Natural killer cell (primary cell): Measurements from ENCODE around the gene STK32C. TPM values are rescaled to one million over a fixed set of nuclear protein-coding genes. Genes with fewer than 3 reads are reported as not detected.

ENCODE experiments used
- ATAC-seq, 3 donors: fragments of 150-1000 bp in 2 of 3; fragments of 200-7000 bp in 1 of 3; cut with Tn5 transposase; 1 replicate in 1 of 3; 2 replicates in 2 of 3; pipeline ENCODE4 v1.10.0; 2021; ENCODE audit warnings: mild to moderate bottlenecking in 2 of 3, moderate library complexity in 2 of 3
- DNase-seq, 2 donors: peaks; one replicate each; pipeline versions ENCODE4 v3.0.0 to v3.0.0-alpha.2; 2013 to 2021; ENCODE audit warnings: mixed read lengths in 1 of 2
- H3K27ac ChIP-seq: one replicate; pipeline ENCODE4 v1.5.1; 2013; ENCODE audit warnings: mild to moderate bottlenecking, low read length
- H3K27me3 ChIP-seq: one replicate; pipeline ENCODE4 v1.6.1; 2013; ENCODE audit warnings: low read length; ENCODE audit not compliant: control insufficient read depth, insufficient read depth
- H3K36me3 ChIP-seq: one replicate; pipeline ENCODE4 v1.6.1; 2013; ENCODE audit warnings: low read length; ENCODE audit not compliant: control insufficient read depth, insufficient read depth
- H3K4me1 ChIP-seq: one replicate; pipeline ENCODE4 v1.6.1; 2013; ENCODE audit warnings: low read length; ENCODE audit not compliant: control insufficient read depth, insufficient read depth
- H3K4me3 ChIP-seq: one replicate; pipeline ENCODE4 v1.5.1; 2013; ENCODE audit warnings: low read length
- H3K9me3 ChIP-seq: one replicate; pipeline ENCODE4 v1.6.1; 2013; ENCODE audit warnings: low read length; ENCODE audit not compliant: control insufficient read depth, insufficient read depth
- H3K27ac Mint-ChIP-seq, 2 donors: one replicate each; pipeline ENCODE4 v1.8.0; 2022; ENCODE audit warnings: mild to moderate bottlenecking in 2 of 2, mixed read lengths in 2 of 2, moderate library complexity in 1 of 2
- H3K27me3 Mint-ChIP-seq, 2 donors: one replicate each; pipeline ENCODE4 v1.8.0; 2022; ENCODE audit warnings: low read depth in 2 of 2, mixed read lengths in 2 of 2
- H3K36me3 Mint-ChIP-seq: one replicate; pipeline ENCODE4 v1.8.0; 2022; ENCODE audit warnings: mixed read lengths
- H3K4me1 Mint-ChIP-seq, 2 donors: one replicate each; pipeline ENCODE4 v1.8.0; 2022; ENCODE audit warnings: mixed read lengths in 2 of 2
- H3K4me3 Mint-ChIP-seq: one replicate; pipeline ENCODE4 v1.8.0; 2022; ENCODE audit warnings: mild to moderate bottlenecking, moderate library complexity, mixed read lengths
- H3K9me3 Mint-ChIP-seq, 2 donors: one replicate each; pipeline ENCODE4 v1.8.0; 2022; ENCODE audit warnings: mixed read lengths in 2 of 2
- CTCF ChIP-seq: fragments of 200-600 bp; IDR thresholded peaks from one replicate; pipeline ENCODE4 v1.8.0; 2022; ENCODE audit warnings: antibody characterized with exemption
- WGBS: methylation state at CpG from one replicate; pipeline ENCODE4 v1.1.7; 2013; ENCODE audit warnings: missing lambda C conversion rate; ENCODE audit not compliant: insufficient coverage; 5-methylcytosine and 5-hydroxymethylcytosine counted together
- intact Hi-C: fragments of 100-400 bp; cut with micrococcal nuclease; formaldehyde crosslinking; loops from one replicate; pipeline ENCODE4 v1.14.2; 2022
- total RNA-seq, 4 donors: library from RNA; stranded (reverse); fragments of 120-200 nt in 1 of 4; gene quantifications; one replicate each; pipeline versions ENCODE4 v1.2.3 to v1.2.4, GENCODE V29; 2013 to 2022

STK32C gene
- total RNA-seq, 3 donors from 2014 or later (not counting 1 experiment from before 2014, with no cell fraction given), result 12.7 to 22.1 (median 17.9) TPM

- peak overlapping the region; percentile 56 for H3K4me3 Mint-ChIP-seq
- H3K9me3 Mint-ChIP-seq, result no peaks in the 10 kb centered on the region
- no peaks in the 10 kb centered on the region for H3K36me3 Mint-ChIP-seq
- H3K27me3 Mint-ChIP-seq, result no peaks in the 10 kb centered on the region
- Histone ChIP-seq H3K9me3 (no peaks in the 10 kb centered on the region), H3K4me1 (peaks cover 42% of the 10 kb centered on the region), H3K27ac (no peak overlapping the region), H3K4me3 (no peak overlapping the region), H3K27me3 (no peaks in the 10 kb centered on the region), H3K36me3 (no peaks in the 10 kb centered on the region)
- no peak overlapping the region for H3K27ac Mint-ChIP-seq
- no peak for ATAC-seq
- TF ChIP-seq CTCF, result no peak
- no peak for DNase-seq
- peaks cover 24 to 37% of the 10 kb centered on the region in 2 donors for H3K4me1 Mint-ChIP-seq
- intact Hi-C loops, result no loop called here
- 74% methylated on average over 9 of the region's 9 CpGs for WGBS
These were observed 74.8 kb downstream of the STK32C start for GRCh38 chr10:132232981-132233380.

- H3K4me3 ChIP-seq, result peak overlapping the region; percentile 11
- H3K4me3 Mint-ChIP-seq, result peak overlapping the region; percentile 56
- H3K27ac ChIP-seq, result peak overlapping the region; percentile 41
- peaks cover 23 to 42% of the 10 kb centered on the region in 2 donors for H3K4me1 Mint-ChIP-seq
- no peaks in the 10 kb centered on the region for H3K9me3 ChIP-seq
- H3K27ac Mint-ChIP-seq, result peak overlapping the region; percentile 53 to 90
- no peaks in the 10 kb centered on the region for H3K27me3 Mint-ChIP-seq
- H3K4me1 ChIP-seq, result peaks cover 42% of the 10 kb centered on the region
- H3K36me3 Mint-ChIP-seq, result no peaks in the 10 kb centered on the region
- ATAC-seq, result peak in 1 of 3 donors; percentile 12
- no peaks in the 10 kb centered on the region for H3K27me3 ChIP-seq
- TF ChIP-seq CTCF, result no peak
- DNase-seq, result peak in 1 of 2 donors; percentile 49
- H3K9me3 Mint-ChIP-seq, result peaks cover 0 to 2% of the 10 kb centered on the region in 2 donors
- no peaks in the 10 kb centered on the region for H3K36me3 ChIP-seq
- WGBS, result 31% methylated on average over 35 of the region's 35 CpGs
- intact Hi-C loops, result no loop called here
These were observed 75.5 kb downstream of the STK32C start for GRCh38 chr10:132232023-132232951.

GRCh38 chr10:132231656-132232022, 76.1 kb downstream of the STK32C start:
- TF ChIP-seq CTCF, result no peak
- H3K27ac Mint-ChIP-seq, result peak overlapping the region; percentile 53 to 90
- no peak for DNase-seq
- H3K4me3 ChIP-seq, result no peak overlapping the region
- H3K9me3 Mint-ChIP-seq, result peaks cover 0 to 3% of the 10 kb centered on the region in 2 donors
- peaks cover 46% of the 10 kb centered on the region for H3K4me1 ChIP-seq
- peak overlapping the region; percentile 37 for H3K4me3 Mint-ChIP-seq
- intact Hi-C loops, result no loop called here
- no peaks in the 10 kb centered on the region for H3K27me3 Mint-ChIP-seq
- no peaks in the 10 kb centered on the region for H3K36me3 ChIP-seq
- H3K36me3 Mint-ChIP-seq, result no peaks in the 10 kb centered on the region
- no peak for ATAC-seq
- no peaks in the 10 kb centered on the region for H3K27me3 ChIP-seq
- no peaks in the 10 kb centered on the region for H3K9me3 ChIP-seq
- 78% methylated on average over 13 of the region's 13 CpGs for WGBS
- no peak overlapping the region for H3K27ac ChIP-seq
- H3K4me1 Mint-ChIP-seq, result peaks cover 23 to 46% of the 10 kb centered on the region in 2 donors
